Measurements from ENCODE around the gene SHE.

SHE gene

DNA sequence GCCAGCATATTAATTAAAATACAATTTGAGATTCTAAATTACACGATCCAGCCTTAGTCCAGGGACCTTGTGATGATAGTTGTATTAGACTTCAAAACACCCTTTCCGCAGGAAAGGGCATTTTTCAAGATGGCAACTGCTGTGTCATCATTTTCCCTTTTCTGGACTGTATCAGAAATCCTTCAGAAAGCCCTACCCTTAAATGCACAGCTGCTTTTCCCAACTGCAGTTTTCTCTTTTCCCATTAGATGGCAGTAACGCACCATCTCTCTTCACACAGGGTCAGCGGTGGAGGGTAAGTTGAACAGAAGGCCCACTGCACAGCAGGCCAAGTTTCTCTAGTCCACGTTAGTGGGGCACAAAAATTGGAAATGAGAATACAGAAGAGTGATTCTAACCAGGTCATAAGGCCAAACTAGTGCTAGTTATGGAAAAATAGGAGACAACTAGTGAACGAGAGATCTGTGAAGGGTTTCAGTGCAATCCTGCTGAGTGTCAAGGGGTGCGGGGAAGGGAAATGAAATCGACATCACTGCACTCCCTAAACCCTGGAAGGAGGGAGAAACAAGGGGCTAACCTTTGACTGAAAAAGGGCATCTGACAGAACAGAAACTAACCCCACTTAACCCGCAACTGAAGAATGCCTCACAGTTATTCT is 22.3 kb downstream of the SHE start:
- DNase-seq (ENCODE audit: low read depth): peak; percentile 65
- no peak overlapping the region for H3K4me3 ChIP-seq (ENCODE audit: low read depth, low read length)

GRCh38 chr1:154478639-154479038 is 23.6 kb downstream of the SHE start:
- DNase-seq (ENCODE audit: low read depth): no peak
- H3K4me3 ChIP-seq (ENCODE audit: low read depth, low read length): no peak overlapping the region
- peak; percentile 26; the same call in 1 of the 2 replicates for TF ChIP-seq CTCF (IDR thresholded peaks at IDR 0.05; ENCODE audit: control insufficient read depth, extremely low read depth, insufficient read depth)

More for the DNA sequence above, 22.3 kb downstream of the SHE start:
- TF ChIP-seq CTCF (IDR thresholded peaks at IDR 0.05; ENCODE audit: control insufficient read depth, extremely low read depth, insufficient read depth): peak; percentile 91

GRCh38 chr1:154478013-154478412 is 24.2 kb downstream of the SHE start:
- TF ChIP-seq CTCF (IDR thresholded peaks at IDR 0.05; ENCODE audit: control insufficient read depth, extremely low read depth, insufficient read depth): no peak
- no peak overlapping the region for H3K4me3 ChIP-seq (ENCODE audit: low read depth, low read length)
- DNase-seq (ENCODE audit: low read depth): no peak

DNA sequence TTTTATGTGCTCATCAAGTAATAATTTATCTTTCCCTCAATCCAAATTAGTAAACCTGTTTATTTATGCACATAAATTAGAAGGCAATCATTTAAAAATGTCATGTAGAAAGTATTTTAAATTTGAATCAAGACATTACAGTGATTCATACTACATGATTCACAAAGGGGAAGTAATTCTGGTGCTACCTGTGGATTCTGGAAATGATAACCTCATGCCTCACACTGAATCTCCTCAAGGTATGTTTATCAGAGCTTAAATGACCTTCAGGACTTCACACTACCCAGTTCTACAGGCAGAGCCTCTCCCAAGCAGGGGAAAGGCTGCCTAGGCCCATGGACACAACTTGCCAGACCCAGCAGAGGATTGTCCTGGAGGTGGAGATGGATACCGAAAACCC is 25.4 kb downstream of the SHE start:
- DNase-seq (ENCODE audit: low read depth): no peak
- TF ChIP-seq CTCF (IDR thresholded peaks at IDR 0.05; ENCODE audit: control insufficient read depth, extremely low read depth, insufficient read depth): no peak
- H3K4me3 ChIP-seq (ENCODE audit: low read depth, low read length): no peak overlapping the region

DNA sequence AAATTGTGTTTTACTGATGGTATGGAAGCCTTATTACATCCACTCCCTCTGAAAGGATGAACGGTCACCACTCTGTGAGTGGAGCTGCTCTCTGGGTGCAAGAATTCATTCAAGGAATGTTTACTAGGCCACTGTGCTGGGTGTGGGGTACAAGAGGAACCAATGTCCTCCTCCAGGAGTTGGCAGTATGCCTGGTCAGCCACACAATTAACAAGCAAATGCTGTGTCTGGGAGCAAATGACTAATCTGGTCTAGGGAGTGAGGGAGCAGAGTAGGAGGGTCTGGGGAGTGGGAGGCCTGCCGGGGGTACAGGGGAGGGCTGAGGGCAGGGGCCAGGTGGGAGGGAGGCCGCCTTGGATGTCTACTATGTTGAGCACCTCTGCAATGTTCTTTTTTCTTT is 27.4 kb downstream of the SHE start:
- TF ChIP-seq CTCF (IDR thresholded peaks at IDR 0.05; ENCODE audit: control insufficient read depth, extremely low read depth, insufficient read depth): no peak
- H3K4me3 ChIP-seq (ENCODE audit: low read depth, low read length): no peak overlapping the region
- no peak for DNase-seq (ENCODE audit: low read depth)

DNA sequence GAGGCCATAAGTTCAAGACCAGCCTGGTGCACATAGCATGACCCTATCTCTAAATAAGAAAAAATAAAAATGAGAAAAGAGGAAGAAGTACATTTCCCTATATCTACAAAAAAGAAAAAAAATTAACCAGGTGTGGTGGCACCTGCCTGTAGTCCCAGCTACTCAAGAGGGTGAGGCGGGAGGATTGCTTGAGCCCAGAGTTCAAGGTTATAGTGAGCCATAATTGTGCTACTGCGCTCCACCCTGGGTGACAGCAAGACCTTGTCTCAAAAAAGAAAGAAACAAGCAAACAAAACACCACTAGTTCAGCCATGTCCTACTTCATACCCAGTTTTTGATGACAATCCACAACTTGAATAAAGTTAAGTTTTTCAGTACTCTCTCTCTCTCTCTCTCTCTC is 30.9 kb downstream of the SHE start:
- no peak for TF ChIP-seq CTCF (IDR thresholded peaks at IDR 0.05; ENCODE audit: control insufficient read depth, extremely low read depth, insufficient read depth)
- no peak for DNase-seq (ENCODE audit: low read depth)
- H3K4me3 ChIP-seq (ENCODE audit: low read depth, low read length): no peak overlapping the region

Data from LNCaP clone FGC (cell line).